ENCODE data around the gene TBL1Y. TPM values are rescaled to one million over a fixed set of nuclear protein-coding genes. Genes with fewer than 3 reads are reported as not detected.
"Not testable (repeated sequence)": the region's sequence is repeated elsewhere in the genome, so short reads cannot be mapped to it uniquely, and the experiment has no call there.

The TBL1Y gene
- total and polyA plus RNA-seq, 7 experiments from 2014 or later, result not detected

GRCh38 chrY:7013051-7013450 lies 102.6 kb downstream of the TBL1Y start:
- Histone ChIP-seq H3K27me3 (ENCODE audit: control insufficient read depth in 2 of 2, insufficient read depth in 2 of 2, low read length in 2 of 2) (no peaks in the 10 kb centered on the region), H3K9me3 (ENCODE audit: control insufficient read depth in 2 of 3, low read length in 3 of 3) (no peaks in the 10 kb centered on the region), H3K36me3 (ENCODE audit: control insufficient read depth in 2 of 3, insufficient read depth in 3 of 3, low read length in 3 of 3) (no peaks in the 10 kb centered on the region), H3K27ac (ENCODE audit: low read depth, low read length) (no peak overlapping the region), H3K4me1 (ENCODE audit: control insufficient read depth in 2 of 2, insufficient read depth in 2 of 2, low read length in 2 of 2) (no peaks in the 10 kb centered on the region), H3K4me3 (ENCODE audit: low read length) (no peak overlapping the region)
- POLR2A ChIA-PET, result no interaction called here
- Mint-ChIP-seq H3K27me3 (no peaks in the 10 kb centered on the region), H3K27ac (no peak overlapping the region), H3K36me3 (no peaks in the 10 kb centered on the region), H3K4me1 (no peaks in the 10 kb centered on the region), H3K9me3 (no peaks in the 10 kb centered on the region), H3K4me3 (no peak overlapping the region)
- no peak for ATAC-seq
- no peak for DNase-seq
- intact Hi-C loops (cut with micrococcal nuclease), result no loop called here
- CTCF ChIA-PET, result no interaction called here

- H3K4me3 ChIP-seq (ENCODE audit: low read length), result no peak overlapping the region
- Mint-ChIP-seq H3K27ac (no peak overlapping the region), H3K36me3 (no peaks in the 10 kb centered on the region), H3K27me3 (peaks cover 0 to 2% (median 0%) of the 10 kb centered on the region in 5 donors), H3K9me3 (no peaks in the 10 kb centered on the region), H3K4me3 (no peak overlapping the region), H3K4me1 (no peaks in the 10 kb centered on the region)
- no peaks in the 10 kb centered on the region for H3K4me1 ChIP-seq (ENCODE audit: control insufficient read depth in 2 of 2, insufficient read depth in 2 of 2, low read length in 2 of 2)
- no peaks in the 10 kb centered on the region for H3K9me3 ChIP-seq (ENCODE audit: control insufficient read depth in 2 of 3, low read length in 3 of 3)
- ATAC-seq (no peak), DNase-seq (no peak)
- CTCF ChIA-PET, result no interaction called here
- intact Hi-C loops (cut with micrococcal nuclease), result no loop called here
- POLR2A ChIA-PET, result no interaction called here
- H3K27ac ChIP-seq (ENCODE audit: low read depth, low read length), result no peak overlapping the region
- H3K36me3 ChIP-seq (ENCODE audit: control insufficient read depth in 2 of 3, insufficient read depth in 3 of 3, low read length in 3 of 3), result no peaks in the 10 kb centered on the region
- H3K27me3 ChIP-seq (ENCODE audit: control insufficient read depth in 2 of 2, insufficient read depth in 2 of 2, low read length in 2 of 2), result no peaks in the 10 kb centered on the region
These were observed 106.0 kb downstream of the TBL1Y start for GRCh38 chrY:7016521-7016920.

GRCh38 chrY:7017244-7018080 lies 107.0 kb downstream of the TBL1Y start:
- Histone ChIP-seq H3K4me3 (ENCODE audit: low read length) (no peak overlapping the region), H3K9me3 (ENCODE audit: control insufficient read depth in 2 of 3, low read length in 3 of 3) (no peaks in the 10 kb centered on the region), H3K27ac (ENCODE audit: low read depth, low read length) (no peak overlapping the region), H3K4me1 (ENCODE audit: control insufficient read depth in 2 of 2, insufficient read depth in 2 of 2, low read length in 2 of 2) (no peaks in the 10 kb centered on the region), H3K27me3 (ENCODE audit: control insufficient read depth in 2 of 2, insufficient read depth in 2 of 2, low read length in 2 of 2) (no peaks in the 10 kb centered on the region), H3K36me3 (ENCODE audit: control insufficient read depth in 2 of 3, insufficient read depth in 3 of 3, low read length in 3 of 3) (no peaks in the 10 kb centered on the region)
- Mint-ChIP-seq H3K4me3 (no peak overlapping the region), H3K27ac (no peak overlapping the region), H3K36me3 (no peaks in the 10 kb centered on the region), H3K4me1 (no peaks in the 10 kb centered on the region), H3K9me3 (no peaks in the 10 kb centered on the region), H3K27me3 (peaks cover 0 to 2% (median 0%) of the 10 kb centered on the region in 5 donors)
- intact Hi-C loops (cut with micrococcal nuclease), result no loop called here
- DNase-seq (no peak), ATAC-seq (no peak)
- CTCF ChIA-PET, result no interaction called here
- POLR2A ChIA-PET, result no interaction called here

GRCh38 chrY:7039037-7039436 lies 128.5 kb downstream of the TBL1Y start:
- H3K9me3 Mint-ChIP-seq, result no peaks in the 10 kb centered on the region
- Histone ChIP-seq H3K27ac (ENCODE audit: low read depth, low read length) (no peak overlapping the region), H3K9me3 (ENCODE audit: control insufficient read depth in 2 of 3, low read length in 3 of 3) (no peaks in the 10 kb centered on the region), H3K27me3 (ENCODE audit: control insufficient read depth in 2 of 2, insufficient read depth in 2 of 2, low read length in 2 of 2) (no peaks in the 10 kb centered on the region), H3K36me3 (ENCODE audit: control insufficient read depth in 2 of 3, insufficient read depth in 3 of 3, low read length in 3 of 3) (no peaks in the 10 kb centered on the region), H3K4me1 (ENCODE audit: control insufficient read depth in 2 of 2, insufficient read depth in 2 of 2, low read length in 2 of 2) (peaks cover 0 to 15% of the 10 kb centered on the region in 2 donors), H3K4me3 (ENCODE audit: low read length) (no peak overlapping the region)
- CTCF ChIA-PET, result no interaction called here
- intact Hi-C loops (cut with micrococcal nuclease), result no loop called here
- no peaks in the 10 kb centered on the region for H3K4me1 Mint-ChIP-seq
- no peak for ATAC-seq
- H3K36me3 Mint-ChIP-seq, result no peaks in the 10 kb centered on the region
- no peaks in the 10 kb centered on the region for H3K27me3 Mint-ChIP-seq
- no peak for DNase-seq
- H3K4me3 Mint-ChIP-seq, result no peak overlapping the region
- POLR2A ChIA-PET, result no interaction called here
- no peak overlapping the region for H3K27ac Mint-ChIP-seq

GRCh38 chrY:7040662-7041061 lies 130.2 kb downstream of the TBL1Y start:
- no peaks in the 10 kb centered on the region for H3K27me3 ChIP-seq (ENCODE audit: control insufficient read depth in 2 of 2, insufficient read depth in 2 of 2, low read length in 2 of 2)
- H3K9me3 ChIP-seq (ENCODE audit: control insufficient read depth in 2 of 3, low read length in 3 of 3), result no peaks in the 10 kb centered on the region
- intact Hi-C loops (cut with micrococcal nuclease), result no loop called here
- no peak overlapping the region for H3K4me3 ChIP-seq (ENCODE audit: low read length)
- ATAC-seq (peak; percentile 54), DNase-seq (no peak)
- H3K27ac ChIP-seq (ENCODE audit: low read depth, low read length), result no peak overlapping the region
- Mint-ChIP-seq H3K27me3 (no peaks in the 10 kb centered on the region), H3K36me3 (no peaks in the 10 kb centered on the region), H3K27ac (no peak overlapping the region), H3K4me1 (no peaks in the 10 kb centered on the region), H3K4me3 (no peak overlapping the region), H3K9me3 (no peaks in the 10 kb centered on the region)
- H3K4me1 ChIP-seq (ENCODE audit: control insufficient read depth in 2 of 2, insufficient read depth in 2 of 2, low read length in 2 of 2), result peaks cover 0 to 15% of the 10 kb centered on the region in 2 donors
- H3K36me3 ChIP-seq (ENCODE audit: control insufficient read depth in 2 of 3, insufficient read depth in 3 of 3, low read length in 3 of 3), result no peaks in the 10 kb centered on the region
- ChIA-PET POLR2A (no interaction called here), CTCF (no interaction called here)

- no peak overlapping the region for H3K27ac ChIP-seq (ENCODE audit: low read depth, low read length)
- ATAC-seq (no peak), DNase-seq (no peak)
- no peak overlapping the region for H3K27ac Mint-ChIP-seq
- no peaks in the 10 kb centered on the region for H3K36me3 ChIP-seq (ENCODE audit: control insufficient read depth in 2 of 3, insufficient read depth in 3 of 3, low read length in 3 of 3)
- H3K9me3 Mint-ChIP-seq, result no peaks in the 10 kb centered on the region
- H3K27me3 Mint-ChIP-seq, result no peaks in the 10 kb centered on the region
- H3K4me1 Mint-ChIP-seq, result no peaks in the 10 kb centered on the region
- H3K27me3 ChIP-seq (ENCODE audit: control insufficient read depth in 2 of 2, insufficient read depth in 2 of 2, low read length in 2 of 2), result no peaks in the 10 kb centered on the region
- no peak overlapping the region for H3K4me3 Mint-ChIP-seq
- H3K9me3 ChIP-seq (ENCODE audit: control insufficient read depth in 2 of 3, low read length in 3 of 3), result no peaks in the 10 kb centered on the region
- ChIA-PET POLR2A (no interaction called here), CTCF (no interaction called here)
- H3K4me3 ChIP-seq (ENCODE audit: low read length), result no peak overlapping the region
- H3K36me3 Mint-ChIP-seq, result no peaks in the 10 kb centered on the region
- intact Hi-C loops (cut with micrococcal nuclease), result no loop called here
- peaks cover 0 to 15% of the 10 kb centered on the region in 2 donors for H3K4me1 ChIP-seq (ENCODE audit: control insufficient read depth in 2 of 2, insufficient read depth in 2 of 2, low read length in 2 of 2)
These were observed 131.5 kb downstream of the TBL1Y start for GRCh38 chrY:7041983-7042382.

GRCh38 chrY:7052461-7052860 lies 142.0 kb downstream of the TBL1Y start:
- CTCF ChIA-PET; H3K4me3 Mint-ChIP-seq; POLR2A ChIA-PET; DNase-seq; ATAC-seq; H3K27ac Mint-ChIP-seq; H3K27me3 Mint-ChIP-seq; H3K27me3 ChIP-seq (ENCODE audit: control insufficient read depth in 2 of 2, insufficient read depth in 2 of 2, low read length in 2 of 2); H3K27ac ChIP-seq (ENCODE audit: low read depth, low read length); H3K4me1 ChIP-seq (ENCODE audit: control insufficient read depth in 2 of 2, insufficient read depth in 2 of 2, low read length in 2 of 2); intact Hi-C loops (cut with micrococcal nuclease); H3K4me1 Mint-ChIP-seq; H3K4me3 ChIP-seq (ENCODE audit: low read length); H3K9me3 Mint-ChIP-seq; H3K36me3 Mint-ChIP-seq; H3K36me3 ChIP-seq (ENCODE audit: control insufficient read depth in 2 of 3, insufficient read depth in 3 of 3, low read length in 3 of 3); H3K9me3 ChIP-seq (ENCODE audit: control insufficient read depth in 2 of 3, low read length in 3 of 3): not testable (repeated sequence)
